Islet precursor cell (in vitro differentiated cells): Measurements from ENCODE around the gene TLE6.
"Not testable (repeated sequence)": the region's sequence is repeated elsewhere in the genome, so short reads cannot be mapped to it uniquely, and the experiment has no call there.

ENCODE experiments used
- DNase-seq: peaks from one replicate; pipeline ENCODE4 v3.0.0-alpha.2; 2018

Gene TLE6

DNA sequence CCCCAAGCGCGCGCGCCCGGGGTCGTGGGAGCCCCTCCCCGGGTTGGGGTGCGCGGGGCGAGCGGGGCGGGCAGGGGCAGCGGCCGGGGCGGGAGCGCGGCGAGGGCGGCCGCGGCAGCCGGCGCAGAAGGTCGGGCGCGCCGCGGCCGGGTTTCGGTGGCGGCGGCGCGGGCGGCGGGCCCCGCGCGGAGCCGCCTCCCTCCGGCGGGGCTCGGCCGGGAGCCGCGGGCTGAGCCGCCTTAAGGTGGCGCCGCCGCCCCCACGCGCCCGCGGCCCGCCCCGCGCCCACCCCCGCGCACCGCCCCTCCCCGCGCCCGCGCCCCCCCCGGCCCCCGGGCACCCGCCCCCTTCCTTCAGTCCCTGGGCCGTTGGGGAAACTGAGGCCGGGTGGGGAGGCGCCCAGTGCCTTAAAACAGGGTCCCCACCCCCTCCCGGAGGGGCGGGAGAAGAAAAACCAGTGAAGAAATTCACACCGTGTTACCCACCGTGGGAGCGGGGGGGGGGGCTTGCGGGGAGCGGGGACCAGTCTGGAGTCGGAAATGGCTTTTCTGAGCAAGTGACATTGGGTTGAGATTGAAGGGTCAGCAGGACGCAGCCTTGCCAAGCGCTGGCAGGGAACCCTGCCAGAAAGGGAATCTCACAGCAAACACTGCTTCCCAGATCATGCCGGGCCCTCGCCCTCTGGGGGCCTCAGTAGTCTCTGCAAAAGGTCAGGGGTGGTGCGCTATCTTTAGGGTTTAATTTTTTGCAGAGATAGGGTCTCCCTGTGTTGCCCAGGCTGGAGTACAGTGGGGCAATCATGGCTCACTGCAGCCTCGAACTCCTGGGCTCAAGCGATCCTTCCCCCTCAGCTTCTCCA is 51.9 kb downstream of the TLE6 start, which contains the start of gene TLE2:
Gene TLE2 (minus strand): TSS at position 216 of the 859 bp plus-strand sequence. CDS start 376 bp downstream, outside the sequence.
- no peak for DNase-seq

DNA sequence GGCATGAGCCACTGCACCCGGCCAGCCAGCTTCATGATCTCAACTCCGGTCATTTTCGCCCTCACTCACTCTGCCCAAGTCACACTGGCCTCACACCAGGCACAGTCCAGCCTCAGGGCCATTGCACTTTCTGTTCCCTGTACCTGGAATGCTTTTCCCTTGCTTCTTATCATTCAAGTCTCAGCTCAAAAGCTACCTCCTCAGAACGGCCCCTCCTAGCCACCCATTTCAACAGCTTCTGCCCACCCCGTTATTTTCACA is 54.2 kb downstream of the TLE6 start:
- DNase-seq: no peak

DNA sequence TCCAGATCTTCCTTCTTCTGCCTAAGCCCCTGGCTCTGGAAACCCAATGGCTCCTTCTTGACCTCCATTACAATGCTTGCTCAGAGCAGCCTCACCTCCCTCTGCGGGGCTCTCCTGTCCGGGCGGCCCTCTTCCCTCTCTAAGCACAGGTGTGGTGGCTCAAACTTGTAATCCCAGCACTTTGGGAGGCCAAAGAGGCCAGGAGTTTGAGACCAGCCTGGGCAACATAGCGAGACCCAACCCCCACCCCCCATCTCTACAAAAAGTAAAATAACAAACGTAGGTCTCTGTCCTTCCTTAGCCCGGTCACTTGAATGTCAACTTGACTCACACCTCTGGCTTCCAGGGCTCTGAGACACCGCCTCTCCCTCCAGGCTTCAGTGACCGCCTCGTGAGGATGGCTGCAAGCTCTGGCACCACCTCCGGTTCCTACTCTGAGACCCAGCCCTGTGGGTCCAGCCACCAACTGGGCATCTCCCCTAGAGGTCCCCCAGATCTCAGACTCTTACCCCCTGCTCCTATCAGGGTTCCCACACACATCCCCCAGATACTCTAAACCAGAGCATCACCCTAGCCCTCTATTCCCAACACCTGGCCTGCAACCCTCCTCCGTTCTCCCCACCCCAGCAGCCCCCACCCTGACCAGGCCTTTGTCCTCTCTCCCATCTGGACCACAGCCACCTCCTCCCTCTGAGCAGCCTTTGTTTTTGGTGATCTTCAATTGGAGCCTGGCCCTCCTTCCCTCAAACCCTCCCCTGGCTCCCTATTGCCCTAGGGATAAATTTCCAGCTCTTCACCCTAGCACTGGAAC is 56.4 kb downstream of the TLE6 start:
- DNase-seq: no peak

DNA sequence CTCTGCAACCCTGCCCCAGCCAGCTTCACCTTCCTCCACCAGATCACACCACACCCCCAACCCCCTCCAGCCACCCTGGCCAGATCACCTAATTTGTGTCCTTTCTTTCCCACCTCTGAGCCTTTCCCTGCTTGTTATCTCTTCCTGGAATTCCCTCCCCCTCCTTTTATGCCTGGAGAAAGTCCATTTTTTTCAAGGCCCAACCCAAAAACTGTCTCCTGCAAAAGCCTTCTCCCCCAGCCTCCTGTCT is 57.0 kb downstream of the TLE6 start:
- peak; percentile 67 for DNase-seq

DNA sequence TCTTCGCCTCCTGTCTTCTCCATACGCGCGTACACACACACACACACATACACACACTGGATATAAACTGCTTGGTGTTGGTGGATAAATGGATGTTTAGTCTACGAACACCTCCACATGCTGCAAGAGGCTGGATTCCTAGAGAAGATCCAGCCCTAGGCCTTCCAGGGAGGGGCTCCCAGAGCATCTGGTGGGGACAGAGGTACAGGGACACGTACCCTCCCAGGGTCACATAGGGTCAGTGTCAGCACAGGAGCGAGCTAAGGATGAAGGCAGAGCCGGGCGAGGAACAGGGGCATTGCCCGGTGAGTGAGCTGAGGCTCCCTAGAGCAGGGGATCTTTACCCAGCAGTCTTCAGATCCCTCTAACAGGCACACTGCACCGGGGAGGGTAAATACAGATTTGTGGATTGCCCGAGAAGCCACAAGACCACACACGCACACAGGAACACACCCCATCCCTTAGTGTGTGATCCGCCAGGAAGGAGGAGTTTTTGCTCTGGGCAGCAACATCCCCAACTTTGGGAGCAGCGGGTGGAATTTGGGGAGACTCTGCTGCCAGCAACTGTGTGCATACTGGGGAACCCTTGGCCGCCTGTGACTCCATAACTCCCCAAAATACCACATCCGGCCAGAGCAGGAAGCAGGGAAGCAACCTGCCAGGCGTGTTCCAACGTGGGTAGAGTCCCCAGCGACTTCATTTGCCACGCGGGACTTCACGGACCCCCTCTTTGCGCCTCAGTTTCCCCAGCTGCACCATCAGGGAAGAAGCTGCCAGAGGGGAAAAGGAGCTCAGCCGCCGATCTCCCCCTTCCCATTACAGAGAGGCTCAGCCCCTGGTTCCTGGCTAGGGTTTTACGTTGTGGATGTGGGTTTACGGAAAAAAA is 57.5 kb downstream of the TLE6 start:
- DNase-seq: peak; percentile 65

DNA sequence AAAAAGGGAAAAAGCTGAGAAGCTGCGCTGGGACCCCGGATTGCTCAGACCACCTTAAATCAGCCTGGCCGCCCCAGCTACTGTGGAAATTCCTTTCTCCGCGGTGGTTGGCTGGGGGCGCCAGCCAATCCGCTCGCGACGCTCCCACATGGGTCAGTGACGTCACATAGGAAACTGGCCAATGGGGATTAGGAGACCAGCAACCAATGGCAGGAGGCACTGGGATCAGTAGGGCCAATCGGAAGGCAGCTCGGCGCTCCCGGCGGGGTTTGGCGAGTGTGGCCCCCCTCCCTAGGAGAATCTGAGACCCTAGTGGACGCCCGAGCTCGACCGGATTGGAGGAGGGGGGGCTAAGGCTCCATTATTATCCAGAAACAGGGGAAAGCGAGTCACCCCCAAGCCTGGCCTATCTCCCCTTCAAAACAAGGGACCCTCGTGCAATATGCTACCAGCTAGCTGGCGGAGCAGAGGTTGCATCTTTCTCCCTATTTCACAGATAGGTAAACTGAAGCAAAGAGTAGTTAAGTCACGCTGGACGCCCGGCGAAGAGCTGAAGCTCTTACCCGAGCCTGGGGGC is 58.3 kb downstream of the TLE6 start:
- DNase-seq: peak; percentile 99

DNA sequence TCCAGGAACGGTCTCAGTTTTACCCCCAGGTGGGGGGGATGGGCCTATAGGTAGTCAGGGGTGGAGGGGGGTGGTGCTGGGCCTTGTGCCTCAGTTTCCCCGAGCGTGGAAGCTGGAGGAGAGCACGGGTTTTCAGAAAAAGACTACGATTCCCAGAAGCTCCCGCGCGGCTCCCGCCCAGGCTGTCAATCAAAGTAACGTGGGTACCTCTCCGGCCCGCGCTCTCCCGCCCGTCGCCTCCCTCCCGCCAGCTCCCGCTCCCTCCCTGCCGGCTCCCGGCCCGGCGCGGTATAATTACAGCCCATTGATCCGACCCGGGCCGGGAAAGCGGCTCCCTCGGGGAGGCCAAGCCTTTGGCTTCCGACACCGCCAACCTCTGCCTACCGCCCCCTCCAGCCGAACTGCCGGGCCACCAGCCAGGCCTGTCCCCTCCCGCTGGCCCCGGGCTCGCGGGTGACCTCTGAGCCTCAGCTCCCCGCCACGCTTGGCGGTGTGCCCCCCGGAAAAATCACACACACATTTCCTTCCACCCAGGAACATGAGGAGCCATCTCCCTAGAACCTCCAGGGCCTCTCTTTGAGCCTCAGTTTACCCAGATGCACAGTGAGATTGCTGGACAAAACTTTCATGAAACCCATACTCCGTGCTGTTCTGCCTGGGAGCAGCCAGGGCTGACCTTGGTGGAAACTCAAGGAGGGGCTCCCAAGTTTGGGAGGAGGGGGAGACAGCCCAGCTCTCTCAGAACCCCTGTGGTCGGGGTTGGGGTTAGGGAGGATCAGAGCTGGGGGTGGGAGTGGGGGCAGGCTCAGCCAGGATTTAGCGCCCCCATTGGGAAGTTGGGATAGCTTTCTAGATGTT is 59.0 kb downstream of the TLE6 start:
- peak; percentile 96 for DNase-seq

DNA sequence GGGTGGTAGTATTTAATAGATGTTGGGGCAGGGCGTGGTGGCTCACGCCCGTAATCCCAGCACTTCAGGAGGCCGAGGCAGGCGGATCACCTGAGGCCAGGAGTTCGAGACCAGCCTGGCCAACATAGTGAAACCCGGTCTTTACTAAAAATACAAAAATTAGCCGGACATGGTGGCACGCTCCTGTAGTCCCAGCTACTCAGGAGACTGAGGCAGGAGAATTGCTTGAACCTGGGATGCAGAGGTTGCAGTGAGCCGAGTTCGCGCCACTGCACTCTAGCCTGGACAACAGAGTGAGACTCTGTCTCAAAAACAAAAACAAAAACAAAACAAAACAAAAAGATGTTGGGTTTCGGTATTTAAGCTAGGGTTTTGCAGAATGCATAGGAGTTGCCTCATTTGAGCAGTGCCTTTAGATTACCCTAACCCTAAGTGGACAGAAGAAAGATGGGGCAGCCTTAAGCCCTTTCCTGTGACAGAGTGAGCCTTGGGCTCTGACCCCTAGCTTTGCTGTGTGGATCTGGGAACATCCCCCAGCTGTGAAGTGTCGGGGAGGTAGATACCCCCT is 59.7 kb downstream of the TLE6 start:
- not testable (repeated sequence) for DNase-seq

DNA sequence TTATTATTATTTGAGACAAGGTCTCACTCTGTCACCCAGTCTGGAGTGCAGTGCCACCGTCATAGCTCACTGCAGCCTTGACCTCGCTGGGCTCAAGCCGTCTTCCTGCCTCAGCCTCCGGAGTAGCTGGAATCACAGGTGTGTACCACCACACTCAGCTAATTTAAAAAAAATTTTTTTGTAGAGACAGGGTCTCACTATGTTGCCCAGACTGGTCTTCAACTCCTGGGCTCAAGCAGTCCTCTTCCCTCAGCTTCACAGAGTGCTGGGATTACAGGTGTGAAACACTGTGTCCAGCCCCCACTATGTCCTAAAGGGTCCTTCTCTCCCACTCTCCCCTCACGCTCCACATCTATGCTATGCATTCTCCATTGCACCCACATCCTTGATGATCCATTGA is 60.9 kb downstream of the TLE6 start:
- no peak for DNase-seq

DNA sequence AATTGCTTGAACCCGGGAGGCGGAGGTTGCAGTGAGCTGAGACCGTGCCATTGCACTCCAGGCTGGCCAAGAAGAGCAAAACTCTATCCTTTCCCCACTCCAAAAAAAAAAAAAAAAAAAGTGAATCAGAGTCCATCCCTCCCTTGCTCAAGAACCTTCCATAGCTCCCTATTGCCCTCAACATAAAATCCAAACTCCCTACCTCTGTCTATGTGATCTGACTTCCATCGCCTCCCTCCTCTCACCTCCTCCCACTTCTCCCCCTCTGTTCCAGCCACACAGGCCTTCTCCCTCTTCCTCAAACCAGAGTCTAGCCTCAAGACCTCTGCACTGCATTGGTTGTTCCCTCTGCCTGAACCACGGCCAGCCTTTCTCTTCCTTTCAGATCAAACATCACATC is 61.8 kb downstream of the TLE6 start:
- DNase-seq: no peak

DNA sequence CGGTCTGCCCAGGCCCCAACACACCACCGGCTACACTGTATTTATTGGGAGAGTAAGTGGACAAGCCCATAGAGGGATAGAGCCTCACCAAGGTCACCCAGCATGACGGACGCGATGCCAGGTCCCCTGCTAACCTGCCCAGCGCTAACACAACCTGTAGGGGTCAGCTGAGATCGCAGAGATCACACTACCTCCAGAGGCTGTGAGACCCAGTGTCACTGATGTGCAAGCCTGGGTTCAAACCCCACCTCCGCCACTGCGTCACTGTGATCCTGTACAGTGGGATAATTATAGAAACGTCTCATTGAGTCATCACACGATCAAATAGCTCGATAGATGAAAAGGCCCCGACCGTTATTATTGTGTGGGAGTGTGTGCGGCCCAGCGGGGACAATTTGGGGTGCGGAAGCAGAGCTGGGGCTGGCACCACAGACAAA is 62.3 kb downstream of the TLE6 start:
- DNase-seq: no peak

DNA sequence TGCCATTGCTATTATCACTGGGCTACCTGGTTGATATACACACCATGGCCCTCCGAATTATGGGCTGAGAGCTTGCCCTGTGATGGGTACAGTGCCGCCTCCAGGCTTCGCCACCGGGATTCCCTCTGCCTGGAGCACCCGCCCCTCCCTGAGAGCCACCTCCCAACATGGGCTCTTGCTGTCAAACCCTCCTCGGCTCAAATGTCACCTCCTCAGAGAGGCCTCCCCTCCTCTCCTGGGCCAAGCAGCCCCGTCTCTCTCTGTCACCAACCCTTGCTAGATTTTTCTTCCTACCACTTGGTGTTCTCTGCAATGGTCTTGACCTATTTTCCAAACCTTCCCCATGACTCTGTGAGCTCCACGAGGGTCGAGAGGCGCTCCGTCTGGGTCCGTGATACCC is 64.0 kb downstream of the TLE6 start:
- DNase-seq: no peak

DNA sequence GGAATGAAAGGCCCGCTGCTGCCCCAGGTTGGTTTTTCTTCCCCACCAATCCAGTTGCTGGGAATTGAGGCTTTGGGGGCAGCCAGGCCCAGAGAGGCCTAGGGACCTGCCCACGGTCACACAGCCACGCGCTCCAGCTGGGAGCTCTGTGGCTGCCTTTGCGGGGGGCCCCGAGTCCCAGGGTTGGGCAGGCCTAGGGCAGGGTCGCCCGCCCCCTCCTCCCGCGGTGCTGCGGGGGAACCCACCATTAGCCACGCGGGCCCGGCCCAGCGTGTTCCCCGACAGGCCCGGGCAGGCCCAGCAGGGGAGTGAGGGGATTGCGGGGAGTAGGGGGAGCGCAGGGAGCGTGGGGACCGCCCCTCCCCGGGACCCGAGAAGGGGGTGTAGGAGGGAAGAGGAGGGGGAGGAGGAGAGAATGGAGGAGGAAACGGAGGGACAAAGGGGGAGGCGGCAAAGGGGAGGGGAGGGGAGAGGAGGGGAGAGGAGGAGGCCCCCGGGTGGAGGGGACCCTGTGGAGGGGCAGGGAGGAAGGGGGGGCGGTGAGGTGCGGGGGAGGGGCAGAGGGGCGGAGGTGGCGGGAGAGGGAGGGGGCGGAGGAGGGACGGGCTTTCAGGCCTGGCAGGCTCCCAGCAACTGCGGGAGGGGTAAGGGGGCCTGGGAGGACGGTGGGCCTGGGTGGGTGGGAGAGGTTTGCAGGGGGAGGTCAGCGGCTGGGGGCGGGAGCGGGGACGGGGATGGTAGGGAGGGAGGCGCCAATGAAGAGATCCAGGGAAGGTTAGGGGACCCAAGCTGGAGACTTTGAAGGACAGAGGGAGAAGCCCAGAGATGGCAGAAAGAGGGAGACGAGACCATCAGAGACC is 64.6 kb downstream of the TLE6 start:
- no peak for DNase-seq

DNA sequence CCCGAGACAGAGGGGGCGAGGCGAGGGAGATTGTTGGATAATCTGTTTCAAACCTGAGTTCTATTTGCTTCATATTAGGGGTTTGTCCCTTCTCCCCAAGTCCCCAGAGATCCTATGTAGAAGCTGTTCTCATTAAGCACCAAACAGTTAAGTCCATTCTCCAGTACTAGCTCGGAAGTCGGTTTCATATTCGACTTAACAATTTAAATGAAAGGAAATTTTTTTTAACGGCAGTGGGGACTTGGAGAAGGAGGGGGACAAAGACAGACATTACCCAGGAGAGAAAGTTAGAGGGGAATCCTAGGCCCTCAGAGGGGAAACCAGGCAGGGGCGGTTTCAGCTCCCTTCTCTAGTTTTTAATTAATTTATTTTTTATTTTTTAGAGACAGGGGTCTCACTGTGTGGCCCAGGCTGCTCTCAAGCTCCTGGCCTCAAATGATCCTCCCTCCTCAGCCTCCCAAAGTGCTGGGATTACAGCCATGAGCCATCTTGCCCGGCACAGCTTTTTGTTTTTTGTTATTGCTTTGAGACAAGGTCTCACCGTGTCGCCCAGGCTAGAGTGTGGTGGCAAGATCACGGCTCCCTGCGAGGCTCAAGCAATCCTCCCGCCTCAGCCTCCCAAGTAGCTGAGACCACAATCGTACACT is 65.4 kb downstream of the TLE6 start:
- no peak for DNase-seq
